Epithelial cell of proximal tubule (primary cell): ENCODE data around the gene FOXP4. TPM values are rescaled to one million over a fixed set of nuclear protein-coding genes. Genes with fewer than 3 reads are reported as not detected.

ENCODE experiments used
- DNase-seq: peaks from one replicate; pipeline ENCODE4 v3.0.0-alpha.2; 2011; ENCODE audit warnings: low read depth
- H3K4me3 ChIP-seq: 2 replicates; pipeline ENCODE4 v1.5.1; 2011; ENCODE audit warnings: low read depth, mild to moderate bottlenecking, low read length
- total RNA-seq: library from RNA; depleted of rRNA; stranded (reverse); fragments of >200 nt; gene quantifications from 2 replicates; pipeline ENCODE4 v1.2.3, GENCODE V29; 2015
- TF ChIP-seq, protein P1 (sequence below): conservative IDR thresholded peaks from 2 replicates; pipeline ENCODE4 v1.5.1; 2012; ENCODE audit warnings: low read depth, mild to moderate bottlenecking, low read length

Gene FOXP4
- total RNA-seq, 1 donor from 2014 or later = 7.5 TPM

DNA sequence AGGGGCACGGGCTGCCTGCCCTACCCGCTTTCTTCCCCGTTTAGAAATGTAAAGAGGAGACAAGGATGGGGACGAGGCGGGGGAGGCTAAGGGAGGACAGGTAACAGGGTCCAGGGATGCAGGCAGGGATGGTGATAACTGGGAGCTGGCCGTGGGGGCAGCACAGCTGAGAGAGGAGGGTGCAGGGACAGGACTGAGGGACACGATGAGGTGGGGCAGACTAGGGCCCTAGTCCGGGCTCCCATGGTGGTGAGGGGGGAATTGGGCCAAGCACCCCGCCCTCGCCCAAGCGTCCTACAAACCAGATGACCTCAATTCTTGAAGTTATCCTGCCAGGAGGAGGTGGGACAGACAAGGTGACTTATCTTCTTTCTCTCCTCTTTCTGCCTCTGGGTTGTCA lies 47.7 kb downstream of the FOXP4 start:
- DNase-seq = no peak
- H3K4me3 ChIP-seq = no peak overlapping the region
- TF ChIP-seq, protein P1, sequence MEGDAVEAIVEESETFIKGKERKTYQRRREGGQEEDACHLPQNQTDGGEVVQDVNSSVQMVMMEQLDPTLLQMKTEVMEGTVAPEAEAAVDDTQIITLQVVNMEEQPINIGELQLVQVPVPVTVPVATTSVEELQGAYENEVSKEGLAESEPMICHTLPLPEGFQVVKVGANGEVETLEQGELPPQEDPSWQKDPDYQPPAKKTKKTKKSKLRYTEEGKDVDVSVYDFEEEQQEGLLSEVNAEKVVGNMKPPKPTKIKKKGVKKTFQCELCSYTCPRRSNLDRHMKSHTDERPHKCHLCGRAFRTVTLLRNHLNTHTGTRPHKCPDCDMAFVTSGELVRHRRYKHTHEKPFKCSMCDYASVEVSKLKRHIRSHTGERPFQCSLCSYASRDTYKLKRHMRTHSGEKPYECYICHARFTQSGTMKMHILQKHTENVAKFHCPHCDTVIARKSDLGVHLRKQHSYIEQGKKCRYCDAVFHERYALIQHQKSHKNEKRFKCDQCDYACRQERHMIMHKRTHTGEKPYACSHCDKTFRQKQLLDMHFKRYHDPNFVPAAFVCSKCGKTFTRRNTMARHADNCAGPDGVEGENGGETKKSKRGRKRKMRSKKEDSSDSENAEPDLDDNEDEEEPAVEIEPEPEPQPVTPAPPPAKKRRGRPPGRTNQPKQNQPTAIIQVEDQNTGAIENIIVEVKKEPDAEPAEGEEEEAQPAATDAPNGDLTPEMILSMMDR = no peak

DNA sequence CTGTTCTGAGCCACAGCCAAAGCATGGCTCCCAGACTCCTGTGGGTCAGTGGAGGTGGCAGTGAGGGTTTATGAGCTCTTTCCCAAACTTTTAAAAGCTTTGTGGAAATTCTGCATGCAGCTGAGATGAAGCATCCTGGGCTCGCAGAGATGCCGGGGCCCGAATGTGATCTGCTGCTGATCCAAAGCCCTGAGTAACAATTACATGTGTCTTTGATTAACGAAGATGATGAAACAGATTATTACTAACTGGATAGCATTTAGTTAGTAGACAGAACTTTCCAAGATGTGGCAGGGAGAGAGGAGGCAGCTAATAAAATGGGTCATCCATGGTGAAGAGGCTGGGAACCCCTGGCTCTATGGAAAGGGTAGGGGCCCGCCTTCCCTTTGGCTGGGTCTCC lies 48.1 kb downstream of the FOXP4 start:
- TF ChIP-seq, protein P1 = no peak
- no peak for DNase-seq
- no peak overlapping the region for H3K4me3 ChIP-seq

DNA sequence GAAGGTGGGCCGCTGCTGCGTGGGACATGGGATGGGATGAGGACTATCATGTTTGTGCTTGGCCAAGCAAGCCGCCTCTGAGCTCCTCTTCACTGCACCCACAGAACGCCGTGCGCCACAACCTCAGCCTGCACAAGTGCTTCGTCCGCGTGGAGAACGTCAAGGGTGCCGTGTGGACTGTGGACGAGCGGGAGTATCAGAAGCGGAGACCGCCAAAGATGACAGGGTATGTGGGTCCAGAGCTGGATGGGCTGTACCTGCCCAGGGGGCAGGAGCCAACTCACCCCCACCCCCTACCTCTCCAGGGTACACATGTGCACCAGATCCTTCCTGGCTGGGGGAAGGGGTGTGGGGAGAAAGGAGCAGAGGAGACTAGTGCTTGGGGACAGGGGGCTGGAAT lies 48.6 kb downstream of the FOXP4 start:
- no peak overlapping the region for H3K4me3 ChIP-seq
- DNase-seq = no peak
- TF ChIP-seq, protein P1 = no peak

DNA sequence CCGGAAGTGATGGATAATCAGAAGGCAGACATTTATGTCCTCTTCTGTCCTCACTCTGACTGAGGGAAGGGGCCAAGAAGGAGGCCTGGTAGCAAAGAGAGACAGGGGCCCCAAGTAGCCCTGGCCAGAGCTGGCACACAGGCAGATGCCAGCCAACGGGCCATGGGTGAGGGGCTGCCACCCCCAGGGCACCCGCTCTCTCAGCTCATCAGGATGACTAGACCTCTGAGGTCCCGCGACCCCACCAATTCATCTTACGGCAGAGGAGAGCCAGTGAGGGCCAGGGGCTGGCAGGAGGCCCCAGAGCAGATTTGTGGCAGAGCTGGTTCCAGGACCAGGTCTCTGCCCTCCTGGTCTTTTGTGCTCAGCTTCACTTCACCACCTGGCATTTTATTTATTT lies 49.0 kb downstream of the FOXP4 start:
- H3K4me3 ChIP-seq = no peak overlapping the region
- TF ChIP-seq, protein P1 = no peak
- no peak for DNase-seq

DNA sequence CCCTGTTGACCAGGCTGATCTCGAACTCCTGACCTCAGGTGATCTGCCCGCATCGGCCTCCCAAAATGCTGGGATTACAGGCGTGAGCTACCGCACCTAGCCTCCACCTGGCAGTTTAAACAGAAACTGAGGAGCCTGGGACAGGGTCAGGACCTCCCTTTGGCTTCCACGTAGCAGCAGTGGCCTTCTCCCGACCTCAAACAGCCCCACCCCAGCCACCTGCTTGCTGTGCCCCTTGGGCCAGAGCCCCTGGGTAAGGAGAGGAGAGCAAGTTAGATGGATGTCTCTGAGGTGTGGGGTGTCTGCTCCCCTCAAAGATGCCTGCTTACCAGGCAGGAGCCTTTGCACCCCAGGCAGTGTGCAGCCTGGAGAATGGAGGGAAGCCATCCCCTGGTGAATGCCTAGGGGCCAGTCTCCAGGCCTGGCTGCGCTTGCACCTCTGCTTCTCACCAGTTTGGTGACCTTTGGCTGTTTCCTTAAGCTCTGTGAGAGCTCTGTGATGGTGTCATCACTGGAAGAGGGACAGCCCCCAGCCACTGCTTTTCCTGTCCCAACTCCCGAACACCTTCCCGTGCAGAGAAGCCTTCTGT lies 50.0 kb downstream of the FOXP4 start:
- H3K4me3 ChIP-seq = no peak overlapping the region
- TF ChIP-seq, protein P1 = no peak
- no peak for DNase-seq

DNA sequence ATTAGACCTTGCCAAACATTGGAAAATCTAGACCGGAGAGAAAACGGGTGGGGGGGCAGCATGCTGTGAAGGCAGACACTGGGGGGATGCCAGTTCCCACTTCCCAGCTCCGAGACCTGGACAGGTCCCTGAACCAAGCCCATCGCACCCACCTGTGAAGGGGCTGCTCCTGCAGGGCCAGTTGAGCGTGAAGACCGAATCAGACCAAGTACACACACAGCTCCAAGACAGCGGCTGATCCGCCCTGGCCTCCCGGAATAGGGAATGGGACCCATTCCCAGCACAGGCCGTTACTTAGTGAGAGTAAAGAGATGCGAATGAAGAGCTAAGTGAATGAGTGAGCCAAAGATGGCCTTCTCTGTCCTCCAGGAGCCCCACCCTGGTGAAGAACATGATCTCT lies 50.6 kb downstream of the FOXP4 start:
- H3K4me3 ChIP-seq = no peak overlapping the region
- TF ChIP-seq, protein P1 = no peak
- no peak for DNase-seq

DNA sequence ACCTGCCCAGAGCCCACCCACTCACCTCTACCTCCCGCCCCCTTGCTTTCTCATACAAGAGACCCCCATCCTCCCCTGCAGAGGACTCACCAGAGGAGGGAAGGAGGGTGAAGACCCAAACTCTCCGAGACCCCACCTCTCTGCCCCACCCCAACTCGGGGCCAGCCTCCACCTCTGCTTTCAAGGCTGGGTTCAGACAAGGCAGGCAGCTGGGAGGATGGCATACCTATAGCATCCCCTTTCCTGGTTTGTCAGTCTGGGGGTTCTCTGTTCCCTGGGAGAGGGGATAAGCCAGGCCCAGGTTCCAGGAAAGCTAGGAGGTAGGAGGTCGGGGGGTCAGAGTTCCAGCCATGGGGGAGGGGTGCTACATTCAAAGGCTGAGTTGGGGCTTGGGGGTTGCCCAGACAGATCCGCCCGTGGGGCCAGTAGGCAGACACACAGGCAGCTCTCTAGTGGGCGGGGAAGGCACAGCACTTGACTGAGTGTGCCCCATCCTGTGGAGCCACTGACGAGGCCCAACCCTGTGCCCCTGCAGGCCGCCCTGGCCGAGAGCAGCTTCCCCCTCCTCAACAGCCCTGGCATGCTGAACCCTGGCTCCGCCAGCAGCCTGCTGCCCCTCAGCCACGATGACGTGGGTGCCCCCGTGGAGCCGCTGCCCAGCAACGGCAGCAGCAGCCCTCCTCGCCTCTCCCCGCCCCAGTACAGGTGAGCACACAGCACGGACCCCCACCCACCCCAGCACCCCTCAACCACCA lies 51.2 kb downstream of the FOXP4 start:
- no peak for DNase-seq
- TF ChIP-seq, protein P1 = no peak
- no peak overlapping the region for H3K4me3 ChIP-seq
